GDM1 (cell line): ENCODE results near the gene RNASE8.

Experiments
- DNase-seq: peaks from one replicate; lab custom pipeline; 2025; lab: John Stamatoyannopoulos, UW

Gene RNASE8

DNA sequence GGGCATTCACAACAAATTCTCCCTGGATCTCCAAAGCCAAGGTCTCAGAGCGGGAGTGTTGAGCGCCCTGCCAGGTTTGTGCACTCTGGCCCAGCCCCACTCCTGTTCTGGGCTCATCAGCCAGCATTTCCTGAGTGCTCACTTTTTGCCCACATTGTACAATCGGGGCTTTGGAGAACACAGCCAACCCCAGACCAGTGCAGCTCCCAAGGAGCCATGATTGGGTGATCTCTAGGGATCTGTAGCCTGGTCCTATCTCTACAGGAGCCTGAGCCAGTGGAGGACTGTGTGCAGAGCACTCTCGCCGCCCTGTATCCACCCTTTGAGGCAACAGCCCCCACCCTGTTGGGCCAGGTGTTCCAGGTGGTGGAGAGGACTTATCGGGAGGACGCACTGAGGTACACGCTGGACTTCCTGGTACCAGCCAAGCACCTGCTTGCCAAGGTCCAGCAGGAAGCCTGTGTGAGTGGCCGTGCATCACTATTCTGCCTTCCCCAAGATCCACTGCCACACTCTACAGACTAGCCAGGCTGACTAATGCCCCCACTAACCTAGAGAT is 15.2 kb downstream of the RNASE8 start:
- DNase-seq = no peak

DNA sequence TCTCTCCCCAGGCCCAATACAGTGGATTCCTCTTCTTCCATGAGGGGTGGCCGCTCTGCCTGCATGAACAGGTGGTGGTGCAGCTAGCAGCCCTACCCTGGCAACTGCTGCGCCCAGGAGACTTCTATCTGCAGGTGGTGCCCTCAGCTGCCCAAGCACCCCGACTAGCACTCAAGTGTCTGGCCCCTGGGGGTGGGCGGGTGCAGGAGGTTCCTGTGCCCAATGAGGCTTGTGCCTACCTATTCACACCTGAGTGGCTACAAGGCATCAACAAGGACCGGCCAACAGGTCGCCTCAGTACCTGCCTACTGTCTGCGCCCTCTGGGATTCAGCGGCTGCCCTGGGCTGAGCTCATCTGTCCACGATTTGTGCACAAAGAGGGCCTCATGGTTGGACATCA is 16.3 kb downstream of the RNASE8 start:
- no peak for DNase-seq

DNA sequence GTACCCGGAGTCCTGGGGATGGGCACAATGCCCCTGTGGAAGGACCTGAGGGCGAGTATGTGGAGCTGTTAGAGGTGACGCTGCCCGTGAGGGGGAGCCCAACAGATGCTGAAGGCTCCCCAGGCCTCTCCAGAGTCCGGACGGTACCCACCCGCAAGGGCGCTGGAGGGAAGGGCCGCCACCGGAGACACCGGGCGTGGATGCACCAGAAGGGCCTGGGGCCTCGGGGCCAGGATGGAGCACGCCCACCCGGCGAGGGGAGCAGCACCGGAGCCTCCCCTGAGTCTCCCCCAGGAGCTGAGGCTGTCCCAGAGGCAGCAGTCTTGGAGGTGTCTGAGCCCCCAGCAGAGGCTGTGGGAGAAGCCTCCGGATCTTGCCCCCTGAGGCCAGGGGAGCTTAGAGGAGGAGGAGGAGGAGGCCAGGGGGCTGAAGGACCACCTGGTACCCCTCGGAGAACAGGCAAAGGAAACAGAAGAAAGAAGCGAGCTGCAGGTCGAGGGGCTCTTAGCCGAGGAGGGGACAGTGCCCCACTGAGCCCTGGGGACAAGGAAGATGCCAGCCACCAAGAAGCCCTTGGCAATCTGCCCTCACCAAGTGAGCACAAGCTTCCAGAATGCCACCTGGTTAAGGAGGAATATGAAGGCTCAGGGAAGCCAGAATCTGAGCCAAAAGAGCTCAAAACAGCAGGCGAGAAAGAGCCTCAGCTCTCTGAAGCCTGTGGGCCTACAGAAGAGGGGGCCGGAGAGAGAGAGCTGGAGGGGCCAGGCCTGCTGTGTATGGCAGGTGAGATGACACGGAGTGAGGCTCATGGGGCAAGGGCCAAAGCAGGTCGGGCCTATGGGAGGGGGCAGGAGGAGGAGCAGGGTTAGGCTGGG is 17.0 kb downstream of the RNASE8 start:
- DNase-seq = no peak

DNA sequence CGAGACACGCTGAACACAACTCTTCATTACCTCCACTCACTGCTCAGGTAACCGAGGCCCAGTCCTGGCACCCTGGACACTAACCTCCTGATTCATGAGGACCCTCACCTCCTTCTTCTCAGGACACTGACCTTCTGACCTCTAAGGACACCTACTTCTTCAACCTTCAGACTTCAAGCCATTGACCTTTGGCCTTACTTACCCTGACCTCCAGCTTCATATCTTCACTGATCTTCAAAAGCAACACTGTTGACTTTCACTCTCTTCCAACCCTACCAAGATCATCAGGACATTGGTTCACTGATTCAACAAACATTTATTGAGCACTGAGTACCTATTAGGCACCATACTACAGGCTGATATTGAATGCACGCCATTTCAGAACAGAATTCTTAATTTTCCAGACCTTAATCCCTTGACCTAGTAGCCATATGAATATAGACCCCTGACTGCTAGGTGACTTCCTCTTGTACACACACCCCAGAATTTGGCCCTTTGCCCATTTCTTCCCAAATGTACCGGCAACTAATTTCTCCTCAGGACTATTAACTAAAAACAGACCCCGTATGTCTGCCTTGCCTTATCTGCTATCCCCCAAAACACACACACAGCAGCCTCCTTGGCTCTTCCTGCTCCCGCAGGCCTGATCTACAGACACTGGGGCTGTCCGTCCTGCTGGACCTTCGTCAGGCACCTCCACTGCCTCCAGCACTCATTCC is 18.3 kb downstream of the RNASE8 start:
- DNase-seq = no peak

DNA sequence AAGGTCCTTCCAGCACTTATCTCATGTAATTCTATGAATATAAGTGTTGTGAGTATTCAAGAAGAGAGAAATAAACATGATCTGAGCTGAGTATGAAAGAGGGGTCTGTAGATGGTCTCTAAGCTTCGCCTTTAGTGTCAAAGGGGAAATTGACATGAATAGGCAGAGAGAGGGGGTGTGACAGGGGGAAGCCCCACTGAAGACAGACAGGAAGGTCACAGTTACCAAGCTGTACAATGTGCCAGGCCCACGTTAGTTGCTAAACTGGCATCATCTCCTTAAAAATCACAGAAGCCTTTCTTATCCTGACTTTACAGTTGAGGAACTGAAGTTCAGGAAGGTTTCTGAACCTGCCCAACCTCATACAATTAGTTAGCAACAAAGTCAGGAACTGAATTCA is 20.1 kb downstream of the RNASE8 start:
- no peak for DNase-seq

DNA sequence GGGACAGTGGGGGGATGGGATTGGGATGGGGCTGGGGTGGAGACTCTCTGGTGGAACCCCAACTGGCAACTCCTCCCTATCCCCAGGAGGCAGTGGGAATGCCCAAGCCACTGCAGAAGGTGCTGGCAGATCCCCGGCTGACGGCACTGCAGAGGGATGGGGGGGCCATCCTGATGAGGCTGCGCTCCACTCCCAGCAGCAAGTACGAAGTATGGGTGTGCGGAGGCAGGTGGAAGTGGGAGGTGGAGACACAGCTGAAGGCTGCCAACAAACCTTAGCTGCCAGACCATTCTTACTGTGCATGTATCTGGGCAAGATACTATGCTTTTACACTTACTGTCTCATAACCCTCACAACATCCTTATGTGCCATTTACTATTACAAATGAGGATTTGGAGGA is 20.7 kb downstream of the RNASE8 start:
- no peak for DNase-seq

DNA sequence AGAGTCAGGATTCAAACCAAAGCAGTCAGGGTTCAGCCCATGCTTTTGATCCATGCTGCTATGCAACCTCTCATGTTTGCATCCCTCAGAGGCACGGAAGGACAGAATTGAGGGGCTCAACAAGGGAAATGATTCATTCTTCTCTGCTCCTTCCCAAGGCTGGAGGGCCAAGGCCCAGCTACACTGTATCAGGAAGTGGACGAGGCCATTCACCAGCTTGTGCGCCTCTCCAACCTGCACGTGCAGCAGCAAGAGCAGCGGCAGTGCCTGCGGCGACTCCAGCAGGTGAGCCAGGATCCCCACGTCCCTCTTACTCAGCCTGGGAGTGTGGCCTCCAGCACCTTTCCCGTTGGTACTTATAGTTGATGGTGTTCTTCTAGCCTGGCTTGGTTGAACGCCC is 21.1 kb downstream of the RNASE8 start:
- no peak for DNase-seq

DNA sequence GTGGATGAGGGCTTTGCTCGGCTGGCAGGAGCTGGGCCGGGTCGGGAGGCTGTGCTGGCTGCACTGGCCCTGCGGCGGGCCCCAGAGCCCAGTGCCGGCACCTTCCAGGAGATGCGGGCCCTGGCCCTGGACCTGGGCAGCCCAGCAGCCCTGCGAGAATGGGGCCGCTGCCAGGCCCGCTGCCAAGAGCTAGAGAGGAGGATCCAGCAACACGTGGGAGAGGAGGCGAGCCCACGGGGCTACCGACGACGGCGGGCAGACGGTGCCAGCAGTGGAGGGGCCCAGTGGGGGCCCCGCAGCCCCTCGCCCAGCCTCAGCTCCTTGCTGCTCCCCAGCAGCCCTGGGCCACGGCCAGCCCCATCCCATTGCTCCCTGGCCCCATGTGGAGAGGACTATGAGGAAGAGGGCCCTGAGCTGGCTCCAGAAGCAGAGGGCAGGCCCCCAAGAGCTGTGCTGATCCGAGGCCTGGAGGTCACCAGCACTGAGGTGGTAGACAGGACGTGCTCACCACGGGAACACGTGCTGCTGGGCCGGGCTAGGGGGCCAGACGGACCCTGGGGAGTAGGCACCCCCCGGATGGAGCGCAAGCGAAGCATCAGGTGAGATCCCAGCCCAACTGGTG is 24.0 kb downstream of the RNASE8 start:
- no peak for DNase-seq

DNA sequence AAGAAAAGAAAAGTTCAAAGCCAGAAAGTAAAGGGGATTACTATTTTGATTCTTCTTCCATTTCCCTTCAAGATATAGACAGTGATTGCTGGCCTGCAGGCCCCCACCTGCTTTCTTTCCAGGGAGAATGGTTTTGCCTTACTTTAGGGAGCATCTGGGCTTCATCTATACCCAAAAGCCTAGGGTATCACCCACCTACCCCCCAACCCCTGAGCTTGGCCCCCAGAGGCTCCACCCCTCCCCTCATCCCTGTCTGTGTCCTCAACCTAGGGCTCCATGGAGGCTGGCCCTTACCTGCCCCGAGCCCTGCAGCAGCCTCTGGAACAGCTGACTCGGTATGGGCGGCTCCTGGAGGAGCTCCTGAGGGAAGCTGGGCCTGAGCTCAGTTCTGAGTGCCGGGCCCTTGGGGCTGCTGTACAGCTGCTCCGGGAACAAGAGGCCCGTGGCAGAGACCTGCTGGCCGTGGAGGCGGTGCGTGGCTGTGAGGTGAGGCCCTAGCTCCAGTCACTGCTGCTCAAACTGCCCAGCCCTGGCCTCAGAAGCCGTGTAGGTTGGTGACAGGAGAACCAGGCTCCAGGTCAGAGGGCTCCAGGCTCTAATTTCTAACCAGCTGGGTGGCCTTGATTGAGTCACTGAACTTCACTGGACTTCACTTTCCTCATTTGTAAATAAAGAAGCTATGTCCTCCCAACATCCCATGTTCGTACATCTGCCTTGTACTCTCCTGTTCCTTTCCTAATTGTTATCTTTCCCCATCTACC is 26.1 kb downstream of the RNASE8 start:
- no peak for DNase-seq

DNA sequence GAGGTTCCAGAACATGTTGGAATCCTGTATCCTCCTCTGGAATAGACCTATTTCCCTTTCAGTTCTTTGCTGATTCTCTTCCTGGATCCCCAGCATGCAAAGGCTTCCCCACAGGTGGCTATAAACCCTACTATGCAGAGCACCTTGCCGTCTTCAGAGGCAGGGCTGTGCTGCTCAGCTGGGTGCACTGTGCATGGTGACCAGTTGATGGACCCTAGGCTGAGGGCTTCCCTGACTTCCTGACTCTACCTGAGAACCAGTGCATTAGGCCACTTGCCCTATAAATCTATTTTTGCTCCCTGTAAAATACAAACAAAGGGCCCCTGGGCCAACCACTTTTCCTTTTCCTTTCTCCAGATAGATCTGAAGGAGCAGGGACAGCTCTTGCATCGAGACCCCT is 26.8 kb downstream of the RNASE8 start:
- no peak for DNase-seq

DNA sequence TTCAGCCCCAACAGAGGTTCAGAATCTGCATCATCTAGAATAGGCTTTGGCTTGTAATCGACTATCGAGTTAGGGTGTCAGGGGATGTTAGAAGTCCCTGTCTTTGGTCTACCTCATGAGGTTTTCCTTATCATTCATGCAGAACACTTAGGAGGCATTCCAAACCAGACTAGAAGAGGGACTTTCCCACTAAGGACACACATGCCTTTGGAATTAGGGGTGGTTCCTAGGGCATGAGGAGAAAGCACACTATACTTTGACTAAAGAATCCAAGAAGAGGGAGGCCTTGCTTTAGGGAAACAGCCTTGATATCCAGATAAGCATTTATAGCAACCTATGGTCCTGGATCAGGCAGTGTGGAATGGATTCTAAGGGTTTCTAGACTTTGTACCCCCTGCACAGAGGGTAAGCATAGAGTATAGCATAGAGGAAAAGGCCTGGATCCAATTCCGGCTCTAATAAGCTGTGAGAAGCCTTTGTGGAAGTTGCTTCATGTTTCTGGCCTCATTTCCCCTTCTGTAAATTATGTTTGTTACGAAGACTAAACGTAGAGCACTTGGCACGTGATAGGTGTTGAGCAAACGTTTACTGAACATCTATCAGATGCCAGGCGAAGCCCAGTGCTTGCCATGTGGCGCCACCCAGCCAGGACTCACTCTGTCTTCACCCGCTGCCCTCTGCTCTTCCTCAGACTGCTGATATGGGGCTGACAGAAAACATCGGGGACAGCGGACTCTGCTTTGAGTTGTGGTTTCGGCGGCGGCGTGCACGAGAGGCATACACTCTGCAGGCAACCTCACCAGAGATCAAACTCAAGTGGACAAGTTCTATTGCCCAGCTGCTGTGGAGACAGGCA is 27.6 kb downstream of the RNASE8 start:
- DNase-seq = no peak

DNA sequence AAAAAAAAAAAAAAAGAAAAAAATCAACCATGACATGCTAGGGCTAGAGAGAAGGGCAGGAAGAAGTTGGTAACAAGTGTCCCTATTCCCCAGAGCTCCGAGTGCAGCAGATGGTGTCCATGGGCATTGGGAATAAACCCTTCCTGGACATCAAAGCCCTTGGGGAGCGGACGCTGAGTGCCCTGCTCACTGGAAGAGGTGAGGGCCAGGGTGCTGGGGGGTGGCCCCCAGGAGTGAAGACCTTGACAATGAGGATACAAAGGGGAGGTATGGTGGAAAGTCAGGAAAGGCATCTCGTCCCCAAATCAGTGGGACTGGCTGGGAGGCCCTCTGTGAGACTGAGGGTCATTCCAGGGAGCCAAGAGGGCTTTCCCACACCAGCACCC is 29.3 kb downstream of the RNASE8 start:
- no peak for DNase-seq

DNA sequence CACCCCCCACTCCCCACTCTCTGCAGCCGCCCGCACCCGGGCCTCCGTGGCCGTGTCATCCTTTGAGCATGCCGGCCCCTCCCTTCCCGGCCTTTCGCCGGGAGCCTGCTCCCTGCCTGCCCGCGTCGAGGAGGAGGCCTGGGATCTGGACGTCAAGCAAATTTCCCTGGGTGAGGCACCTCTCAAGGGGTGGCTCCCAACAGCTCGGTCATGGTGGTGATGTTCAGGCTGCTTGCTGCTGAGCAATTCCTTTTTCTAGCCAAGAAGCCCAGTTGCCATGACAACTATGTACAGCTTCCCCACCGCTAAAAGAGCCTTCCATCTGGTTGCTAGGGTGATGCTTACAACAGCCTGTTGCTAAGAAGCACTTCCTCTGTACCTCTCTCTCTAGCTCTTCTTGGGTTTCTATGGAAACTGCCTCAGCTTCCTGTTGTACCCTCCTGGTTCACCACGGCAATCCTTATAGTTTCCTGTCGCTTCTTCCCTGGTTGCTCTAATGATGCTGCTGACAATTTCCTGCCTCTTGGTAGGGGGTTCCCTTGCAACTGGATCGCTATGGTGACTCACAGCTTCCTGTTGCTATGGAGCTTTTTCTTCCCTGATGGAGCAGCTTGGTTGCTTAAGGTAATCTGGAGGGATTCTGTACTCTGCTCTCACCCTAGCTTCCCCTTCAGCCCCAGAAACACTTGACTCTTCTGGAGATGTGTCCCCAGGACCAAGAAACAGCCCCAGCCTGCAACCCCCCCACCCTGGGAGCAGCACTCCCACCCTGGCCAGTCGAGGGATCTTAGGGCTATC is 29.9 kb downstream of the RNASE8 start:
- peak; percentile 84 for DNase-seq

DNA sequence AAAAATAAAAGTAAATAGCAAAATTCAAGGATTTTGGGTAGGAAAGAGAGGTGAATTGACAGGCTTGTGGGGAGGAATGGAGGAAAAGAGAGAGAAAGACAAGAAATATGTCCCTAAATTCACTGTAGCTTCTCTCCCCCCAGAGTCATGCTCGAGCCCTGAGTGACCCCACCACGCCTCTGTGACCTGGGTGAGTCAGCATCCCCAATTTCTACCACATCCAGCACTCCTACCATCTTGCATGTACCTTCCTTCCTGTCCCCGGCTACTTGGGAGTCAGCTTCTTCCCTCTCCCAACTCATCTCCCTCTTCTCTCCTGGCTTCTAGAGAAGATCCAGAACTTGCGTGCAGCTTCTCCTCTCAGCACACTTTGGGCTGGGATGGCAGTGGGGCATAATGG is 31.1 kb downstream of the RNASE8 start:
- no peak for DNase-seq

DNA sequence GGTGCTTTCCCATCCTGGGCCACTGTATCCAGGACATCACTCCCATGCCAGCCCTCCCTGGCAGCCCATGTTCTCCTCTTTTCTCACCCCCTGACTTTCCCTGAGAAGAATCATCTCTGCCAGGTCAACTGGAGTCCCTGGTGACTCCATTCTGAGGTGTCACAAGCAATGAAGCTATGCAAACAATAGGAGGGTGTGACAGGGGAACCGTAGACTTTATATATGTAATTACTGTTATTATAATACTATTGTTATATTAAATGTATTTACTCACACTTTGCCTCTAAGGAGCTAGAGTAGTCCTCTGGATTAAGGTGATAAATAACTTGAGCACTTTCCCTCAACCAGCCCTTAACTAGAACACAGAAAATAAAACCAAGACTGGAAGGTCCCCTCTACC is 31.6 kb downstream of the RNASE8 start:
- DNase-seq = no peak

DNA sequence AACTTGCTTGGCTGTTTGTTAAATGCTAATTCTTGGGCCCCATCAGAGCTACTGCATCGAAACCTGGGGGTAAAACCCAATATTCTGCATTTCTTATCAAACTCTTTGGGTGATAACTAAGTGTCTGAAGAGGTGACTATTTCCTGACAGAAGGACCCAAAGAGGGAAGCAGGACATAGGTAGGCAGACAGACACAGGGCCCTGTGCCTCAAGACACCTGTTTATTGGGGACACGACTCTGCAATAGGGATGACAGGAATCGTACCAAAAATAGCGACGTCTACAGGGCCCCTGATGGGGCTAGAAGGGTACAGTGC is 32.2 kb downstream of the RNASE8 start:
- no peak for DNase-seq

DNA sequence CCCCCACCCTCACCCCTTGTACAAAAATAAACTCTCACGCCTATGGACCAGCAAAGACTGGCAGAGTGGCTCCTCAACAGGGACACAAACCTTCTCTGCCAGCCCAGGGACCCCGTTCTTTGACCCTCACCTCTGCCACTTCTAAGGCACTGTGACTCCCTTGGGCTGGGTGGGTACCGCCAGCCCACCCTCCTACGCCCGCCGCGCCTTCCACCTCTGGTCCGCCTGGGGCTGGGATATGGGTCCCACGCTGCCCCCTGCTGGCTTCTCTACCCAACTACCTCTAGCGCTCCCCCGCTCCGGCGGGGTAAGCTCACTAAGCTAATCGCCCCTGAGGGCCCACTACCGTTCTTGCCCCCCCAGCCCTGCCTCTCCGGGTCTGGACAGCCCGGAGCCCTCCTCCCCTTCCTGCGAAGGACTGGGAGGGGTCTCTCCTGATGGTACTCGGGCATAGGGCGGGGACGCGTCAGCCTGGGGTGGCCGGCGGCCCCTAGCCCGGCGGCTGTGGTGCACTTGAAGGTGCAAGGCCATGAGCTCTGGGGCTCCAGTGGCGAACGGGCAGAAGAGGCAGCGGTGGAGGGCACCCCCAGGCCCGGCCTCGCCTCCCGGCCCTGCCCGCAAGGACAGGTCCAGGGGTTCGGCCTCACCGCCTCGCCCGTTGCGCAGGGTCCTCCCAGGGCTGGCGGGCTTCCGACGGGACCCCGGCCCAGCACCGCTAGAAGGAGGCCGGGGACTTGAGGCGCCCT is 32.7 kb downstream of the RNASE8 start:
- peak; percentile 17 for DNase-seq

DNA sequence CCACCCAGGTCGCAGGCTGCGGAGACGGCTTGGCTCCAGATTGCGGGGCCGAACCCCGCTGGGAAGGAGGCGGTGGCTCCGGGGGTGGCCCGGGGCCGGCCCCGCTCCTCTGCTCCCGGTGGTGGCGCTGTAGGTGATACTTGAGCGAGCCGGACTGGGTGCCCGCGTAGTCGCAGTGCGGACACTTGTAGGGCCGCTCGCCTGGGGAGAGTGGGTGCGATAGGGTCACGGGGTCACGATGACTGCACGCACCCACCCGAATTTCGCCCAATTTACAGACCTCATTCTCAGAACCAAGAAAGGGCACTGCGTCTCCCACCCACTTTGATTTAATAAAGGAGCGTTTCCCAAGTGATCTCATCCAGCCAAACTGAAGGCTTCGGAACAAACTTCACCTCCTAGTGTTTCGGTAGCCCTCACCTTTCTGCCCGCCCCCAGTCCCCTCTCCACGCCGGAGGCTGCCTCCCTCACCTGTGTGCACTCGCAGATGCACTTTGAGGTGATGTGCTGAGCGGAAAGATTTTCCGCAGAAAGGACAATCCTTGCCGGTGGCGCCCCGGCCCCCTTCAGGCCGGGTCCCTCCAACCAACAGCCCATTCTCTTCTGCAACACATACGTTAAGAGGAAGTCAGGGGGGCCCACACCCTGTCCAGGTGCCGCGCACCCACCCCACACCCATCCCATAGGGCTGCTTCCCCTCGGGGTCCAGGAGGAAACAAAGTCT is 33.5 kb downstream of the RNASE8 start:
- no peak for DNase-seq

DNA sequence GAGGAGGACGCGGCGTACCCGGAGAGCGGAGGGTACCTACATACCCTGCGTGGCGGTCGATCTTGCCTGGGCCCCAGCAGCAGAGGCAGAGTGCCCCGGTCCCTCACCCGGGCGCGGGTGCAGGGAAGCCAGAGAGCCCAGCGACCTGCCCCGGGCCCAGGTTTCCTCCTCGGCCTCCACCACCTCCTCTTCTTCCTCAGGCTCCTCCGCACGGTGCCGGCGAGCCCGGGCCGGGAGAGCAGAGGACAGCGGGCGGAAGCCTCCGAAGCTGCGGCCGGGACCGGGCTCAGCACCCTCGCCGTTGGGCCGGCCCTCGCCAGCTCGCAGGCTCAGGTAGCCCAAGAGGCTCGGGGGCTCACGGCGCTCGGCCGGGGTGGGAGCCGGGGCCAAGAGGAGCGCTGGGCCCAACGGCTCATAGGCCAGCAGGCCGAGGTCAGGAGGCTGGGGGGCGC is 34.2 kb downstream of the RNASE8 start:
- no peak for DNase-seq
